Gastrocnemius medialis (tissue), 4 donors: ENCODE measurements around the gene NXPH3.

Experiments
- CTCF ChIP-seq, 5 experiments: fragments of 450-650 bp in 3 of 5; fragments of 200-600 bp in 2 of 5; sonication (generic) in 2 of 5; IDR thresholded peaks in 4 of 5; conservative IDR thresholded peaks in 1 of 5; 1 replicate in 4 of 5; 2 replicates in 1 of 5; pipeline ENCODE4 v1.5.1; 2016 to 2019; ENCODE audit warnings: antibody characterized with exemption in 5 of 5, mild to moderate bottlenecking in 3 of 5, moderate library complexity in 3 of 5
- POLR2A ChIP-seq, 2 donors: fragments of 450-650 bp; IDR thresholded peaks; one replicate each; pipeline ENCODE4 v1.6.1; 2017; ENCODE audit warnings: antibody characterized with exemption in 2 of 2, mild to moderate bottlenecking in 2 of 2, moderate library complexity in 2 of 2

- TF ChIP-seq POLR2A (IDR thresholded peaks at IDR 0.05) (no peak), CTCF (IDR thresholded peaks at IDR 0.05 in 4 of 5, conservative IDR thresholded peaks at IDR 0.05 in 1 of 5) (peak in 2 of 5 experiments; percentile 10 to 26)
These were observed 28.0 kb downstream of the NXPH3 start for GRCh38 chr17:49603720-49604119.
